ENCODE measurements around the gene SENP1.

DNA sequence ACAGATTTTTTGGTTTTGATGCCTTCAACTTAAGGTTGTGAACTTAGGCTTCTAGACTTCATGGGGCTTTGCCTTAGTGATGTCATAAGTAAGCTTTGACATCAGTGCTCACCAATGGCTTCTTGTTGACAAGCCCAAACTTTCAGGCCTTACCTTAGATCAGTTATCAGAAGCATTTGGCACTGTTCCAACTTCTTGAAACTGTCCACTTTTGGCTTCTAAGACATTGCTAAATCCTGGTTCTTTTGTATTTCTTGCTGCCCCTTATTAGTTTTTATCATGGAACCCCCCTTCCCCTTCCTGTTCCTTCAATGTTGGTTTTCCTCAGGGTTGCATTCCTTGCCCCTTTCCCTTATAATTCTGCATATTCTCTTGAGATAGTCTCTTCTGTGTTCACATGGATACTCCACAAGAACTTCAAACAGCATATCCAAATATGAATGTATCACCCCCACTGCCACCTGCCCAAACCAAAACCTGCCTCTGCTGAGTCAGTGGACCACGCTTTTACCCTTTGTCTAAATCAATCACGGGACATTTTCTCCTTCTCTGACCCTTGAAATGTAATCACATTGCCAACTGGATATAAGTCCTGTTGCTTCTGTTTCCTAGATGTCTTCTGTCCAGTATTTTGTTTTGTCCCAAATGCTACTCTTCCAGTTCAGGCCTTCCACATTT is 21.2 kb upstream of the SENP1 start:
- TF ChIP-seq, protein P1, sequence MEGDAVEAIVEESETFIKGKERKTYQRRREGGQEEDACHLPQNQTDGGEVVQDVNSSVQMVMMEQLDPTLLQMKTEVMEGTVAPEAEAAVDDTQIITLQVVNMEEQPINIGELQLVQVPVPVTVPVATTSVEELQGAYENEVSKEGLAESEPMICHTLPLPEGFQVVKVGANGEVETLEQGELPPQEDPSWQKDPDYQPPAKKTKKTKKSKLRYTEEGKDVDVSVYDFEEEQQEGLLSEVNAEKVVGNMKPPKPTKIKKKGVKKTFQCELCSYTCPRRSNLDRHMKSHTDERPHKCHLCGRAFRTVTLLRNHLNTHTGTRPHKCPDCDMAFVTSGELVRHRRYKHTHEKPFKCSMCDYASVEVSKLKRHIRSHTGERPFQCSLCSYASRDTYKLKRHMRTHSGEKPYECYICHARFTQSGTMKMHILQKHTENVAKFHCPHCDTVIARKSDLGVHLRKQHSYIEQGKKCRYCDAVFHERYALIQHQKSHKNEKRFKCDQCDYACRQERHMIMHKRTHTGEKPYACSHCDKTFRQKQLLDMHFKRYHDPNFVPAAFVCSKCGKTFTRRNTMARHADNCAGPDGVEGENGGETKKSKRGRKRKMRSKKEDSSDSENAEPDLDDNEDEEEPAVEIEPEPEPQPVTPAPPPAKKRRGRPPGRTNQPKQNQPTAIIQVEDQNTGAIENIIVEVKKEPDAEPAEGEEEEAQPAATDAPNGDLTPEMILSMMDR (conservative IDR thresholded peaks at IDR 0.05; ENCODE audit: low read depth in 2 of 2), result no peak
- no peak for TF ChIP-seq EZH2 (IDR thresholded peaks at IDR 0.05; ENCODE audit: low read depth, unreplicated experiment)
- no peak for TF ChIP-seq POLR2AphosphoS5 (IDR thresholded peaks at IDR 0.05; ENCODE audit: low read depth)
- no peak for TF ChIP-seq EZH2phosphoT487 (IDR thresholded peaks at IDR 0.05; ENCODE audit: unreplicated experiment)
